Erythroblast (primary cell): Measurements from ENCODE around the gene YAF2.

ENCODE experiments used
- DNase-seq, 2 experiments: peaks; one replicate each; lab custom pipeline; 2025; lab: John Stamatoyannopoulos, UW
- GATA1 ChIP-seq: IDR thresholded peaks from 2 replicates; pipeline ENCODE4 v1.6.1; 2011; ENCODE audit warnings: low read depth, mild to moderate bottlenecking, control low read depth, low read length, moderate library complexity
- POLR2A ChIP-seq: IDR thresholded peaks from 2 replicates; pipeline ENCODE4 v1.6.1; 2011; ENCODE audit warnings: mild to moderate bottlenecking, low read length

The YAF2 gene

GRCh38 chr12:42130672-42131402 is 107.2 kb downstream of the YAF2 start:
- peak in 1 of 2 experiments; percentile 13 for DNase-seq
- no peak for TF ChIP-seq GATA1
- no peak for TF ChIP-seq POLR2A

- peak; percentile 59 to 78 for DNase-seq
- no peak for TF ChIP-seq POLR2A
- TF ChIP-seq GATA1 = no peak
Measured at GRCh38 chr12:42129595-42130204, 108.3 kb downstream of the YAF2 start.

GRCh38 chr12:42128888-42129287 is 109.2 kb downstream of the YAF2 start:
- DNase-seq = no peak
- TF ChIP-seq POLR2A = no peak
- no peak for TF ChIP-seq GATA1

- TF ChIP-seq GATA1 (no peak), POLR2A (no peak)
- peak; percentile 11 to 32 for DNase-seq
Measured at GRCh38 chr12:42128327-42128726, 109.7 kb downstream of the YAF2 start.

- no peak for TF ChIP-seq POLR2A
- no peak for TF ChIP-seq GATA1
- DNase-seq = no peak
Measured at GRCh38 chr12:42126963-42127362, 111.1 kb downstream of the YAF2 start.

- no peak for DNase-seq
- TF ChIP-seq GATA1 = no peak
- no peak for TF ChIP-seq POLR2A
Measured at GRCh38 chr12:42125388-42125767, 112.7 kb downstream of the YAF2 start.

GRCh38 chr12:42124764-42125387 is 113.2 kb downstream of the YAF2 start:
- no peak for DNase-seq
- no peak for TF ChIP-seq POLR2A

GRCh38 chr12:42119085-42119633 is 118.9 kb downstream of the YAF2 start:
- no peak for DNase-seq
- TF ChIP-seq GATA1 (no peak), POLR2A (no peak)

- TF ChIP-seq POLR2A = no peak
- TF ChIP-seq GATA1 = no peak
- no peak for DNase-seq
Measured at GRCh38 chr12:42118136-42118879, 119.7 kb downstream of the YAF2 start.

GRCh38 chr12:42109031-42109430 is 129.0 kb downstream of the YAF2 start:
- DNase-seq = no peak
- TF ChIP-seq GATA1 (no peak), POLR2A (no peak)
